Kidney (tissue), 14 donors: ENCODE data around the gene GSTM5. TPM values are rescaled to one million over a fixed set of nuclear protein-coding genes. Genes with fewer than 3 reads are reported as not detected.

ENCODE experiments used
- DNase-seq, 5 donors: peaks; one replicate each; pipeline ENCODE4 v3.0.0-alpha.2; 2013 to 2020
- FAIRE-seq: peaks from 2 replicates; lab custom pipeline; 2012; peaks lifted over from hg19 to GRCh38; lab: Jason Lieb, UNC
- H3K27ac ChIP-seq, 2 donors: one replicate each; pipeline ENCODE4 v1.7.0; 2013; ENCODE audit warnings: low read depth in 2 of 2, low read length in 2 of 2, inconsistent platforms in 1 of 2
- H3K27me3 ChIP-seq: one replicate; pipeline ENCODE4 v1.7.1; 2013; ENCODE audit warnings: low read length, inconsistent platforms; ENCODE audit not compliant: control insufficient read depth, insufficient read depth
- H3K36me3 ChIP-seq, 3 donors: one replicate each; pipeline versions ENCODE4 v1.7.0 to v1.7.1; 2013; ENCODE audit warnings: low read length in 3 of 3, control low read depth in 1 of 3, inconsistent platforms in 1 of 3; ENCODE audit not compliant: insufficient read depth in 3 of 3, control insufficient read depth in 2 of 3
- H3K4me1 ChIP-seq, 3 donors: one replicate each; pipeline versions ENCODE4 v1.7.0 to v1.7.1; 2013; ENCODE audit warnings: low read length in 3 of 3, inconsistent platforms in 1 of 3, low read depth in 1 of 3; ENCODE audit not compliant: control insufficient read depth in 2 of 3, insufficient read depth in 2 of 3
- H3K4me3 ChIP-seq, 3 donors: one replicate each; pipeline versions ENCODE4 v1.7.0 to v1.8.1; 2013; ENCODE audit warnings: low read length in 3 of 3, control low read depth in 1 of 3, inconsistent platforms in 1 of 3
- H3K9ac ChIP-seq, 3 donors: one replicate each; pipeline versions ENCODE4 v1.7.0 to v1.7.1; 2013; ENCODE audit warnings: low read length in 3 of 3, control low read depth in 1 of 3, inconsistent platforms in 1 of 3
- H3K9me3 ChIP-seq, 3 donors: one replicate each; pipeline versions ENCODE4 v1.7.0 to v1.7.1; 2013; ENCODE audit warnings: low read length in 3 of 3, control low read depth in 1 of 3, inconsistent platforms in 1 of 3; ENCODE audit not compliant: control insufficient read depth in 2 of 3, insufficient read depth in 1 of 3
- CTCF ChIP-seq: IDR thresholded peaks from 3 replicates; pipeline ENCODE4 v1.5.1; 2012; ENCODE audit warnings: mild to moderate bottlenecking, moderate library complexity, borderline replicate concordance; ENCODE audit not compliant: insufficient read depth; ENCODE audit errors: extremely low read depth
- intact Hi-C: fragments of 100-400 bp; cut with DNase I; formaldehyde crosslinking; loops from one replicate; pipeline ENCODE4 v1.11.1; 2022
- polyA plus RNA-seq: library from polyadenylated mRNA; stranded (reverse); fragments of 350-450 nt; fragmentation: Illumina TruSeq; extraction: RNeasy Lipid Tissue Mini Kit (QIAGEN cat#74804); gene quantifications from one replicate; pipeline ENCODE4 v1.2.3, GENCODE V29; 2014; ENCODE audit warnings: low read depth, low replicate concordance; ENCODE audit not compliant: insufficient read depth
- total RNA-seq: library from RNA; stranded (reverse); fragmentation: NEBNext Ultra II Directional; extraction: Animal tissue kit (Norgen Biotek cat#: 25700); gene quantifications from one replicate; pipeline ENCODE4 v1.2.1, GENCODE V29; 2021
- donor health status: control.
- donor health status: control.
- donor health status: control.
- donor health status: control.
- donor health status: control.
- donor health status: DM: yes; HTN: yes; CAD: no.
- donor health status: Normal renal cell carcinoma (clear cell type).

GSTM5 gene
- total and polyA plus RNA-seq, 2 donors from 2014 or later: 4.2 to 9.1 TPM

- Histone ChIP-seq H3K9ac (no peak overlapping the region), H3K4me1 (no peaks in the 10 kb centered on the region), H3K36me3 (no peaks in the 10 kb centered on the region), H3K27me3 (no peaks in the 10 kb centered on the region), H3K4me3 (no peak overlapping the region), H3K9me3 (no peaks in the 10 kb centered on the region), H3K27ac (no peak overlapping the region)
- no peak for FAIRE-seq
- intact Hi-C loops: no loop called here
- DNase-seq: no peak
- TF ChIP-seq CTCF: no peak
These were observed 9.9 kb downstream of the GSTM5 start for GRCh38 chr1:109721971-109722370.

DNA sequence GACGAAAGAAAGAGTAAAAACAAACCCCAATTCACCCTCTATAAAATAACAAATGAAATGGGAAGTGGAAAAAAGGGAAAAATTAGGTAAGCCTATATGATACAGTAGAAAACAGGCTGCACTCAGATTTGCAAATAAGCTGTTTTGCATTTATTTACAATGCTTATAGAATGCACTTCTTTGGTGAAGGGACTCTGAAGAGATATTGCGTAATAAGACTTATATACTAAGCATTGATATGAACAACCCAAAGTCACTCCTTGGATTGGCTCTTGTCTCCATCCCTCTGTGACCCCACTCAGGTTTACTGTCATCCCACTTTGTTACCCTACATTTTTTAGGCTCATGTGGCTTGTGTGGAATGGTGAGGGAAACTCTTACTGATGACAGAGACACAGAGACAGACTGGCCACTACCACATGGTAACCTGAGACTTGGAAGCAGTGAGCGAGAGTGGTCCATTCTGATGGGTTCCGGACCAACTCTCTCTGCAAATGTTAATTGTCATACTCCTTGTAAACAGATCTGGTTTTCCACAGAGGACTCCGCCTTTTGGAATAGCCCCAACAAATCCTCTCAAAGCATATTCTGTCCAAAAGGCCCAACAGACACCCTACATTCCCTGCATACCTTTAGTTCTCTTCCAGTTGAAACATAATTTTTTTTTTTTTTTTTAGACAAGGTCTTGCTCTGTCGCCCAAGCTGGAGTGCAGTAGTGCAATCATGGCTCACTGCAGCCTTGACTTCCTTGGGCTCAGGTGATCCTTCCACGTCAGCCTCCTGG is 11.0 kb downstream of the GSTM5 start:
- intact Hi-C loops: no loop called here
- DNase-seq: peak in 2 of 5 donors; percentile 14 to 45
- no peak overlapping the region for H3K4me3 ChIP-seq
- no peak for TF ChIP-seq CTCF
- H3K9me3 ChIP-seq: no peaks in the 10 kb centered on the region
- no peak overlapping the region for H3K9ac ChIP-seq
- no peak for FAIRE-seq
- no peak overlapping the region for H3K27ac ChIP-seq
- H3K27me3 ChIP-seq: no peaks in the 10 kb centered on the region
- no peaks in the 10 kb centered on the region for H3K4me1 ChIP-seq
- no peaks in the 10 kb centered on the region for H3K36me3 ChIP-seq

DNA sequence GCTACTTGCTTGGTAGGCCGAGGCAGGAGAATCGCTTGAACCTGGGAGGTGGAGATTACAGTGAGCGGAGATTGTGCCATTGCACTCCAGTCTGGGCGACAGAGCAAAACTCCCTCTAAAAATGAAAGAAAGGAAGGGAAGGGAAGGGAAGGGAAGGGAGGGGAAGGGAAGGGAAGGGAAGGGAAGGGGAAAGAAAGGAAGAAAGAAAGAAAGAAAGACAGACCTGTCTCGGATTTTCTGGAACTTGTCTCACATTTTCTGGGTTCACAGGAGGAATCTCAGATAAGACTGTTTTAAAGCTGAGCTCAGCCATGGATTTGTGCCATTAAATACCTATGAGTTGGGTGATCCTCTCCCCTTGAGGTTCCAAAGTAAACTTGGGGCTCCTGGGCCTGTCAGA is 12.9 kb downstream of the GSTM5 start:
- no peak for TF ChIP-seq CTCF
- no peak overlapping the region for H3K27ac ChIP-seq
- no peak for FAIRE-seq

More for the DNA sequence above, 12.9 kb downstream of the GSTM5 start:
- no peaks in the 10 kb centered on the region for H3K9me3 ChIP-seq
- H3K27me3 ChIP-seq: no peaks in the 10 kb centered on the region
- no peaks in the 10 kb centered on the region for H3K4me1 ChIP-seq
- H3K36me3 ChIP-seq: no peaks in the 10 kb centered on the region
- DNase-seq: no peak
- H3K4me3 ChIP-seq: no peak overlapping the region
- H3K9ac ChIP-seq: no peak overlapping the region
- intact Hi-C loops: no loop called here
